HT1080 (cell line): ENCODE measurements around the gene RNF39. TPM values are rescaled to one million over a fixed set of nuclear protein-coding genes. Genes with fewer than 3 reads are reported as not detected.
A peak's percentile ranks its signal among the peaks of the same experiment; 100 is the strongest.
"Not testable (repeated sequence)": the region's sequence is repeated elsewhere in the genome, so short reads cannot be mapped to it uniquely, and the experiment has no call there.

Experiments used
- DNase-seq: peaks from one replicate; pipeline ENCODE4 v3.0.0-alpha.2; 2015; ENCODE audit warnings: low read depth
- total RNA-seq: library from RNA; depleted of rRNA; stranded (reverse); fragments of >200 nt; shearing (Covaris generic); gene quantifications from 2 replicates; pipeline ENCODE4 v1.2.3, GENCODE V29; 2014

RNF39 gene
- total RNA-seq, 1 experiment from 2014 or later, result 0.06 TPM

DNA sequence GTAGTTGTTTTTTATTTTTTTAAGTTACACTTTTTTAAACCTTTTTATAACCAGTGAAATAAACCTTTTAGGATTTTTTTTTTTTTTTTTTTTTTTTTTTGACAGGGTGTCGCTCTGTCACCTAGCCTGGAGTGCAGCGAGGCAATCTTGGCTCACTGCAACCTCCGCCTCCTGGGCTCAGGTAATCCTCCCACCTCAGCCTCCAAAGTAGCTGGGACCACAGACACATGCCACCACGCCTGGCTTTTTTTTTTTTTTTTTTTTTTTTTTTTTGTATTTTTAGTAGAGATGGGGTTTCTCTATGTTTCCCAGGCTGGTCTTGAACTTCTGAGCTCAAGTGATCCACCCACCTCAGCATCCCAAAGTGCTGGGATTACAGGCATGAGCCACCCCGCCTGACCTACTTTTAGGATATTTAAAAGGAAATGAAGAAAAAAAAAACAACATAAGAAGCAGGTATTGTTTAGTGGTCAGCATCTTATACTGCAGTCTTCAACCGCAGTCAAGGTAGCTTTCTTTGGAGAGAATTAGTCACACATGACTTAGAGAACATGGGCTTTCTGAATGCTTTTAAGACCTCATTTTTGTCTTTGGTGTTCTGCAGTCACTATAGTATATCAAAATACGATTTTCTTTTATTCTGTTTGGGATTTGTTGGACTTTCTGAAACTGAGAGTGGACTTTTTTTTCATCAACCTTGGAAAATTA is 12.9 kb downstream of the RNF39 start:
- DNase-seq, result peak; percentile 2

DNA sequence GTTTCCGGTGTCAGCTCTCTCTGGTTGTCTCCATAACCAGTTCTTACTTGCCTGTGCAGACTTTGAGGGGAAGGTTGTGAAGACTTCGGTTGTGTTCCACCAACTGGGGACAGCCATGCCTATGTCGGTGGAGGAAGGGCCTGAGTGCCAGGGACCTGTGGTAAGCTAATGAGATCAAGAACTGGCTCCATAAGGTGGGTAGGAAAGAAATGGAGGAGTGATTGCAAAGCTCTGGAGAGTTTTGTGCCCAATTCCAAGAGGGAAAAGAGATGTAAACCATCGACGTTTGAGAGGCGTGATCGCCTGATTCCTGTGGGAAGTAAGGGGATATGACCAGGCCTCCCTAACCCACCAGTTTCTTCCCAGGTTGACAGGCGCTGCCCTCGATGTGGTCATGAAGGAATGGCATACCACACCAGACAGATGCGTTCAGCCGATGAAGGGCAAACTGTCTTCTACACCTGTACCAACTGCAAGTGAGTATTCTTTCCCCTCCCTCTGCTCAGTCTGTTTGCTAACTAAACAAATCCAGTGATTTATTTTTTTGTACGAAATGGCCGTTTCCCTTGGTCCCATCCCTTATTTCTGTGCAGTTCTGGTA is 13.6 kb downstream of the RNF39 start:
- peak; percentile 14 for DNase-seq

DNA sequence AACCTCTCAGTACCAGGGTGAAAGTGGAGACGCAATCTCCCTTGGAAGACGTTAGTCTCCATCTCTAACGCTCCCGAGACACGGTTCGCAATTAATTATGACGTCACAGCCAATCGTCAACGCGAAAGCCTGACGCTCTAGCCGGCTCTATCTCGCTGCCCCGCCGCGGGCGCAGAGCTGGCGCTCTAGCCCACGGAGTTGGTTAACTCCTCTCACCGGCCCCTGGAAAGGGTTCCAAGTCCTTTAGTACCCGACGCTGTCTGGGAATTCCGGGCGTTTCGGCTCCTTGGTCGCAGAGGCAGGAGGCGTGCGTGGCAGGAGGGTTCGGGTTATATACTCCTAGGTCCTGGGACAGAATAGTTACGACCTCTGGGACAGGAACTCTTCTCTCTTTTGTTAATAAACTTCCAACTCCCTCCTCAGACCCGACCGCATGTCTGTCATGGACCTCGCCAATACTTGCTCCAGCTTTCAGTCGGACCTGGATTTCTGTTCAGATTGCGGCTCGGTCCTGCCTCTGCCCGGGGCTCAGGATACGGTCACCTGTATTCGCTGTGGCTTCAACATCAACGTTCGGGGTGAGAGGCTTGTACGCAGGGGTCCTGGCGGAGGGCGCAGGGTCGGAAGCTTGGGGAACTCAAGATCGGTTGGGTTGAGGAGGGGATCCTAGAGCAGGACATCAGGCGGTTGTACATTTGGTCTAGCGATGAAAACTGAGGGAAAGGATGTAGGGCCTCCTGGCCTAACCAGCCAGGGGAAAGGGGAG is 14.3 kb downstream of the RNF39 start, which contains the start of gene POLR1H:
TSS of gene POLR1H (plus strand) at position 174 of the 766 bp plus-strand sequence. CDS start at position 434, 260 bp downstream.
- DNase-seq, result peak; percentile 88

DNA sequence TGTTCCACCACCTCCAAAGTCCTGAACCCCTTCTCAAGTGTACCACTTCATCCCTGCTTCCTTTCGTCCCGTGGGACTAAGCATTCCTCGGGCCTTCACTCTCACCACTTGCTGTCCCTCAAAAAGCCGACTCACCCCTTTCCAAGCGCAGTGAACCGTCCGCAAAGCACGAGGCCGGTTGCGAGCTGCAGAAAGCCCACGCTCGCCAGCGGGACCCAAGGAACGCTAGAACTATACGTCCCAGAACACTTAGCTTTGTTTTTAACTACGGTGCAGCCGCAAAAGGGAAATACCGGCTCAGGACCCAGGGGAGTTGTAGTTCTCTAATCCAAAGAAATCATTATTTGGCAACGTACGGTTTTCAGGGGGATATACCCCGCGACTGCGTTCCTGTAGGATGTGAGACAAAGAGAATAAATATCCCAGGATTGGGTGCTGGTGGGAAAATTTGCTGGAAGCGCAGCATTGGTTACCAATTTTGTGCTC is 14.9 kb downstream of the RNF39 start:
- DNase-seq, result no peak

DNA sequence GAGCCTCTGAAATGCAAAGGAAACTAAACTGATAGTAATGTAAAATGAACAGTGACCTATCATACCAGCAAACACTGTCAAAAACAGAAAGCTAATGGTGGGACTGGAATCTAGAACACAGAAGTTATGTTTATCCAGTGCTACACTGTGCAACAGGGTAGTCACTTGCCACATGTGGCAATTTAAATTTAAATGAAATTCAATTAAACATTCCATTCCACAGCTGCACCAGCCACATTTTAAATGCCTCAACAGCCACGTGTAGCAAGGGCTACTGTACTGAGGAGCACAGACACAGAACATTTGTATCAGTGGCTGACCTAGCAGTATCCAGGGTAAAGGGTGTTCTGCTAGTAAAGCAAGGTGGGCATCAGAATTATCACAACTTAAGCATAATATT is 20.1 kb downstream of the RNF39 start:
- DNase-seq, result no peak

DNA sequence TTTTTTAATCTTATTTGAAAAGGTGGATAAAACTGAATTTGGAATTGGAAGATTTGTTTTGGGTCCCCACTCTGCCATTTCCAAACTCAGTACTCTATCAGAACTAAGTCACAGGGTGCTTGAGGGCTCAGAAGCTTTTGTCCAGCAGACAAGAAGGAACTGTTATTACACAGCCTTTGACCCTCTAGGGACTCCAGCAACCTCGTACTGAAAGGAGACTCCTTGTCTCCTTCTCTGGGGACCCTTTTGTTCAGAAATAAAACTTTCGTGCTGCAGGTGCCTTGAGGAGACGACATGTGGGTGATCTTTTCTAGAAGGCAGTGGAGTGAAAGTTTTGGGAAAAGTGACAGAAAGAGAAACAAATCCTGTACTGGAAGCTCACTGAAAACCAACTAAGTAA is 21.9 kb downstream of the RNF39 start:
- DNase-seq, result no peak

DNA sequence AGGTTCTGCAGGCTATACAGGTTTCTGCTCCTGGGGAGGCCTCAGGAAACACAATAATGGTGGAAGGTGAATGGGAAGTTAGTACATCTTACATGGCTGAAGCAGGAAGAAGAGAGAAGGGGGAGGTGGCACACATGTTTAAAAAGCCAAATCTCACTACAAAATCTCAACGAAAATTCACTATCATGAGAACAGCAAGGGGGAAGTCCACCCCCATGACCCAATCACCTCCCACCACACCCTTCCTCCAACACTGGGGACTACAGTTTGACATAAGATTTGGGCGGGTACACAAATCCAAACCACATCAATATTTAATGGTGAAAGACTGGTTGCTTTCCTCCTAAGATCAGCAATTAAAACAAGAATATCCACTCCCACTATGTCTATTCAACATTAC is 28.3 kb downstream of the RNF39 start:
- DNase-seq, result no peak

DNA sequence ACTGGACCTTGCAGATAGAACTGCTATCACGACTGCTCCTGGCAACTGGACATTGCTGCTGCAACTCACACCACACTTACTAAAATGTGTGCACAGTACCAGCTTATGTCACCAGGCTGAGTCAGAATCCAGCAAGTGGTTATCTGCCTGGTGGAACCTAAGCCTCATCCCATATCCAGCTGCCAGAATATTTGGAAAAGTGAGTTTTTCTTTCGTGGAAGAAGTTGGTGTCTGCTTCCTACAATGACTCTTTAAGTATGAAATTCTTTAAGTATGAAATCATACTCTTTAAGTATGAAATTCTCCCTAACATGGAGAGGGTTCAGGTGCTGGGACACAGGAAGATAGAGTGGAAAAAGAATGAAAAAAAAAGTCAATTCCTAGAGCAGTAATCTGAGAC is 30.9 kb downstream of the RNF39 start:
- peak; percentile 68 for DNase-seq

DNA sequence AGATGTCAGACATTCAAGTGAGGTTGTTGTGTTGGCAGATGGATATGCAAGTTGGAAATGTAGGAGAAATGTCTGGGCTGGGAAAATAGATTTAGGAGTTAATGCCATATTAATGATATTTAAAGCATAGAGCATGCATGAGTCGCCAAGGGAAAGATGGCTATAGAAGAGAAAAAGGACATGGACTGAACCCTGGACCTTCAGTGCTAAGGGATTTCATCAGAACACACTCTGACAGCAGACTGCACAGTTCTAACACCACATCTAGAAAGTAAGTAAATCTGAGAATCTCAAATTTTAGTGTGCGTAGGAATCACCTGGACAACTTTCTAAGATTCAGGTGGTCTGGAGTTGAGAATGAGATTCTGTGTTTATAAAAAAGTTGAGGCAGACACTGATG is 31.8 kb downstream of the RNF39 start:
- no peak for DNase-seq

DNA sequence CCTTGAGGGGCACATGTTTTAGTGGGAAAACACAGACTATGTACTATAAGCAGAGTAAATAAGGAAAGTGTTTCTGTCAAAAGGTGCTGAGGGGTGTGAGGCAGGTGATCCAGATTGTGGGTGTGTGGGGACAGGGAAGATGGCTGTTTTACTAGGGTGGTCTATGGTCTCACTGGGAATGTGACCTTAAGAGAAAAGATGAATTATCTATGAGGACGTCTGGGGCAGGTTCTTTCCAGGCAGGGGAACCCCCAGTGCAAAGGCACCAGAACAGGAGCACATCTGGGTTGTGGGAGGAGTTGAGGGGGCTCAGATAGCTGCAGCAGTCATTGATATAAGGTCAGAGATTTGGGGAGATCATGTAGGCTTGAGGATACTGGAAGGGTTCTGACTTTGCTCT is 32.7 kb downstream of the RNF39 start:
- DNase-seq, result no peak

DNA sequence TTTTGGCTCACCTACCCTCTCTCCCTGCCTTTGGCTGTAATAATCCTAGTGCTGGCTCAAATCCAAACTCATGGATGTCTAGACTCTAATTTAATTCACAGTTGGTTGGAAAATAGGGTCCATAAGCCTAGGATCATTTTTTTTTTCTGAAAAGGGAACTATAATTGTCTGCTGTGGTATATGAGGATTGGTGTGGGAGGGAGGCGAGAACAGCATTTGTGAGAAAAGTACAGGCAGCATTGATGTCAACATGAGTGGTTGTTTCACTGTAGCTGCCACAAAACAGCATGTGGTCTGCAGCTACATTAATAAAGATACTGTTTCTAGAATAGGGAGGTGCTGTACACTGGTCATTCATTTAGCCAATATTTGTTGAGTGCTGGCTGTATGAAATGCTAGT is 33.1 kb downstream of the RNF39 start:
- no peak for DNase-seq

DNA sequence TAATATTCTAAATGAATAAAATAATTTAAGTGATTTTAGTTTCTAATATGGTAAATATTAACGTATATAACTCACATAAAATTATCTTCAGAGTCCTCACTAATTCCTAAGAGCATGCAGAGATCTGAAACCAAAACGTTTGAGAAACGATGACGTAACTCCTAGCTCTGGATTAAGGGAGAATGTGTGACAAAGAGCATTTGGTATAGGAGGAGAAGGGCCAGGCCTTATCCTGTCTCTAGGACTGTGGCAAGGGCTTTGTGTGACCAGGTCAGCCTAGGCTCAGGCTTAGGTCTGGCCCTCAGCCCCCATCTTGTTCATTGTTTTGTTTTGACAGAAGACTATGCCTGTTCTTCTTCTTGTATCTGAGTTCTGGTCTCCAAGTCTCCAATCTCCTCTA is 33.7 kb downstream of the RNF39 start:
- DNase-seq, result no peak

DNA sequence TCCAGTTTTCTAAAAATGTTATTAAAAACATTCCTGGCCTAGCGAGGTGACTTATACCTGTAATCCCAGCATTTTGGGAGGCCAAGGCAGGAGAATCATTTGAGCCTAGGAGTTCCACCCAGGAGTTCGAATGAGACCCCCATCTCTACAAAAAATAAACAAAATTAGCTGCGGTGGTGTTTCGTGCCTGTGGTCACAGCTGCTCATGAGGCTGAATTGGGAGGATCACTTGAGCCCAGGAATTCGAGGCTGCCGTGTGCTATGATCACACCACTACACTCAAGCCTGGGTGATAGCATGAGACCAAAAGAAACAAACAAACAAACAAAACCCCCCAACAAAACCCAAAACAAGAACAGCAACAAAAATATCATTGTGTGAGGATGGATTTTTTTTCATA is 34.3 kb downstream of the RNF39 start:
- DNase-seq, result no peak

DNA sequence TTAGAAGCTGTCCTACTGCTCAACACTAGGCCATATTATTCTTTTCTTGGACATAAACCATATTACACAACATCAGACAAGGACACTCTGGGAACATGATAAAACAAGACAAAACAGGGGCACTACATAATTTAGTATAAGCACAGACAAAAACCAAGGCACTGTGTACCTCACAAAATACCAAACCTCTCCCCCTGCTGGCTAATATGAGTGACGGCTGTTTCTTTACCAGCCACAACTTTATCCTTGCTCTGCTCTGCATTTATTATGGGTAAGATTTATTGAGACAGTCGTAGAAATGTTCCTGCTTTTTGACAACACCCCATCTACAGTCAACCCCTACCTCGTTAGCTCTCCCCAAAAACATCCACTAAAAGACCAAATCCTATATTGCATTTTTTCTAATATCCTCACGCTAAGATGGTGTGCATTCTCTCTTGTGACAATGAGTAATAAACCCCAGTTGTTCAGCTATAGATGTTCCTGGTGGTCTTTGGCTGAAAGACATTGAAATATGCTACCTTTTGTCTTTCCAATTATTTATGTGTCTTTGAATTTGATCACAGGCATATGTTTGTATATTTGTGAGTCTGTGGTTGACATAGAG is 38.3 kb downstream of the RNF39 start:
- DNase-seq, result peak; percentile 4

DNA sequence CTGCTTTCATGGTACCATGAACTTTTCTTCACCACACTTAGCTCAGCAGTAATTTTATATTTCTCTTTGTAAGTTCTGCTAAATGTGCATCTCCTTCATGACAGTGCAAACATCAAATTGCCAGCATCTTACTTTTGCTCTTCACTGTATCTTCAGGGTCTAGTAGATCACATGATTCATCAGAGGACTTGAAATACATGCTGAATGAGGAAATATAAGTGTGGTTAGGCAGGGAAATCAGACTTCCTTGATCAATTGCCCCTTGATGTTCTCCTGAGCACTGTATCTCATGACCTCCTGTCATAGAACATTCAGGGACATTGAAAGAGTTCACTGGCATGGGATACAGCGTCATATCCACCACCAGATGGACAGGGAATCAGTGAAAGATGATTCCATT is 39.8 kb downstream of the RNF39 start:
- no peak for DNase-seq

DNA sequence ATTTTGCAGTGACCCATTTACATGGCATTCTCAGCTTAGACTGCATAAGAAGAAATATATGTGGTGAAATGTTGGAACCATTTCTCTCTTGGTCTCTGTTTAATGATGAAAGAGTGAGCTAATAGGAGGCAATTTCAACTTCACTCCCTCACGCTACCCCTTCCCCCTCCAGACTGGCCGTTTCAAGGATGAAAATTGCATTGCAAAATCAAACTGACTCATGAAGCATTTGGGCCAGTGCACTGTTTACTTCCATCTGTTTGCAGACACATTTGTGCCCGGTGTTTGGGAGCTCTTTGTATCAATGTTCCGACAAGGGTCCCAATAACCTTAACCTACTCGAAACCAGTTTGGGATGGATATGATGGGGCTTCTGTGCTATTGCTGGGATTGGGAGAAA is 42.1 kb downstream of the RNF39 start:
- not testable (repeated sequence) for DNase-seq

DNA sequence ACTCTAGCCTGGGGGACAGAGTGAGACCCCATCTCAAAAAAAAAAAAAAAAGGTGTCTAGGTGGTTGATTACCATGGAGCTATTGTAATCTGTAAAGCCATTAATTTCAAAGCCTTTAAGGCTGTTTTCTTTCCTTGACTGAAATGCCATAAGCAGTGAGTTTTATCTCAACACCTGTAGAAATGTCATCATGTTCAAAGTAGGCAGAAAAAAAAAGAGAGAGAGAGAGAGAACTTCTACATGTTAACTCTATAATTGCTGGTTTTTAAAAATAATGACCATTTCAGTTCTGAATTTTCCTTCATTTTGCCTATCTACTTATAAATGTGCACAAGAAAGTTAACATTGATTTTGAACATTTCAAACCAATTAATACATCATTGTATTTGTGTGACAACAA is 44.2 kb downstream of the RNF39 start:
- DNase-seq, result no peak

DNA sequence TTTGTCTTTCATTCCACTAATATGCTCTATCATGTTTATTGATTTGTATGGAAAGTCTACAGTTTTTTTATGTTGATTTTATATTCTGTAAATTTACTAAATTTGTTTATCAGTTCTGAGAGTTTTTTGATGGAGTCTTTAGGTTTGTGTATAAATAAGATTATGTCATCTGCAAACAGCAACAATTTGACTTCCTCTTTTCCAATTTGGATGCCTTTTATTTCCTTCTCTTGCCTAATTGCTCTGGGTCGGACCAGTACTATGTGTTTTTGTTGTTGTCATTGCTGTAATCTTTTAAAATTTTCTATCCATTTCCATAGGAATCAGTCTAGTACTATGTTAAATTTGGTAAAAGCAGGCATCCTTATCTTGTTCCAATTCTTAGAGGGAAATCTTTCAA is 46.0 kb downstream of the RNF39 start:
- no peak for DNase-seq

DNA sequence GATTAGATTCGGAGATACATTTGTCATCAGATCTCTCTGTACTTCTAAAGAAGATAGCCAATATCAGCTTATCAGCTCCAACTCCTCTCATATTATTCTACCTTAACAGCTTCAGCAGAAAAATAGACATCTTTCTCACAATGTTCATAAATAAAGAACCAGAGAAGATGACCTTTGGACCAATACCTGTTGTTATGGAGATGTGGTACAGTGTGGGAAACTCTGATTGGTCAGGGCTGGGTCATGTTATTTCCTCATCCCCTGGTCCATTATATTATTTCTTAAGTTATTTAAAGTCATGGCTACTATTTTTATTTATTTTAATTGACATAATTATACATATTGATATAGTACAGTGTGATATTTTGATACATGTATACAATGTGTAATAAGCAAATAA is 50.4 kb downstream of the RNF39 start:
- DNase-seq, result no peak

DNA sequence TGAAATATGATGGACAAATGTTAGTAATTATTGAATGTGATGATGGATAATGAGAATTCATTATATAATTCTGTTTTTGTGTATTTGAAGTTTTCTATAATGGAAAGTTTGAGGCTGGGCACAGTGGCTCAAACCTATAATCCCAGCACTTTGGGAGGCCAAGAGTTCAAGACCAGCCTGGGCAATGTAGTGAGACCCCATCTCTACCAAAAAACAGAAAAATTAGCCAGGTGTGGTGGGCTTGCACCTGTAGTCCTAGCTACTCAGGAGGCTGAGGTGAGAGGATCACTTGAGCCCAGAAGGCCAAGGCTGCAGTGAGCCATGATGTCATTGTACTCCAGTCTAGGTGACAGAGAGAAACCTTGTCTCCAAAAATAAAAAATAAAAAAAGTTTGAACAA is 52.9 kb downstream of the RNF39 start:
- DNase-seq, result not testable (repeated sequence)

DNA sequence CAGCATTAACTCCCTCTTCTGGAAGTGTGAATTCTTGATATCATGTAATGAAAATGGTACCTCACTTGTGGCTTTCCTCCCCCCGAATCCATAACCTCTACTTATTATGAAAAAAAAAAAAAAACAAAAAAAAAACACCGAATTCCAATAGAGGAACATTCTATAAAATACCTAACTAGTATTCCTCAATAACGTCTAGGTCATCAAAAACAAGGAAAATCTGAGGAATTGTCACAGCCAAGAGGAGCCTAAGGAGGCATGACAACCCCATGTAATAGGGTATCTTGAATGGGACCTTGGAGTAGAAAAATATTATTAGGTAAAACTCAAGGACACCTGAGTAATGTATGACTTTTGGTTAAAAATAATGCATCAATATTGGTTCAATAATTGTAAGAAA is 53.4 kb downstream of the RNF39 start:
- no peak for DNase-seq

DNA sequence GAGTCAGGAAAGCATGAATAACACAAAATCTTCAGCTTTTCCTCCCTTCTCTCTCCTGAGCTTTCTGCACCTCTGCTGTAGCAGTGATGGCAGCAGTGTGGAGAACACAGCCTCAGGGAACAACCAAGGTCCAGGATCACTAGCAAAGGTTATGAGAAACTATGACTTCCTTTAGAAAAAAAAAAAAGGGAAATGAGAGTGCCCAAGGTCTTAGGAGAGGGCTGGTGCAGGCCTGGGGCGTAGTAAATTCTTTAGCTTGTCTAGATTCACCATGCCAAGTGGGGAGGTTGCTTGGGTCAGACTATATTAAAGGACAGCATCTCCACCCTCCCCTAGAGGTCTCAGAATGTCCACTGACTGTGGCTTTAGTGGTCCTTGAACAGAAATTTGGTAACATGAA is 54.9 kb downstream of the RNF39 start:
- DNase-seq, result no peak
